DMS114 treated with DMSO at 0.1 percent for 48 hours (cell line): Measurements from ENCODE around the gene KLK10.
"Not testable (repeated sequence)": the region's sequence is repeated elsewhere in the genome, so short reads cannot be mapped to it uniquely, and the experiment has no call there.

Experiments used
- DNase-seq: peaks from one replicate; lab custom pipeline; 2025; ENCODE audit not compliant: unreplicated experiment; lab: John Stamatoyannopoulos, UW

KLK10 gene

GRCh38 chr19:51002542-51003311 lies 16.8 kb downstream of the KLK10 start:
- peak; percentile 65 for DNase-seq

GRCh38 chr19:51002089-51002532 lies 17.4 kb downstream of the KLK10 start:
- DNase-seq = no peak

GRCh38 chr19:51001515-51001914 lies 18.0 kb downstream of the KLK10 start, which contains the start of gene KLK8:
KLK8 (minus strand) TSS chr19:51001604; CDS start chr19:51001167, 437 bp downstream.
- DNase-seq = no peak

GRCh38 chr19:51000981-51001380 lies 18.5 kb downstream of the KLK10 start:
- DNase-seq = no peak

- no peak for DNase-seq
These were observed 19.1 kb downstream of the KLK10 start for GRCh38 chr19:51000426-51000825.

- no peak for DNase-seq
These were observed 20.8 kb downstream of the KLK10 start for GRCh38 chr19:50998686-50999085.

- no peak for DNase-seq
These were observed 21.4 kb downstream of the KLK10 start for GRCh38 chr19:50998061-50998460.

GRCh38 chr19:50994129-50994528 lies 25.4 kb downstream of the KLK10 start:
- DNase-seq = no peak

GRCh38 chr19:50992666-50993035 lies 26.9 kb downstream of the KLK10 start:
- no peak for DNase-seq

GRCh38 chr19:50984416-50984815 lies 35.1 kb downstream of the KLK10 start:
- not testable (repeated sequence) for DNase-seq

- DNase-seq = no peak
These were observed 35.8 kb downstream of the KLK10 start, which contains the start of gene KLK7 for GRCh38 chr19:50983625-50984292. KLK7 (minus strand) TSS chr19:50983917; CDS start chr19:50982399, 1,518 bp downstream.

GRCh38 chr19:50982186-50982585 lies 37.3 kb downstream of the KLK10 start:
- no peak for DNase-seq

GRCh38 chr19:50981587-50982146 lies 37.8 kb downstream of the KLK10 start:
- DNase-seq = no peak

GRCh38 chr19:50980208-50980607 lies 39.3 kb downstream of the KLK10 start:
- DNase-seq = no peak

GRCh38 chr19:50979758-50980157 lies 39.8 kb downstream of the KLK10 start:
- DNase-seq = no peak

- no peak for DNase-seq
These were observed 40.6 kb downstream of the KLK10 start for GRCh38 chr19:50978772-50979390.

- DNase-seq = no peak
These were observed 41.9 kb downstream of the KLK10 start for GRCh38 chr19:50977626-50978025.

GRCh38 chr19:50975766-50976165 lies 43.7 kb downstream of the KLK10 start:
- DNase-seq = no peak

- no peak for DNase-seq
These were observed 44.6 kb downstream of the KLK10 start for GRCh38 chr19:50974702-50975556.

GRCh38 chr19:50972795-50973376 lies 46.6 kb downstream of the KLK10 start:
- DNase-seq = no peak
